ENCODE measurements around the gene DHRSX.
"Not testable (repeated sequence)": the region's sequence is repeated elsewhere in the genome, so short reads cannot be mapped to it uniquely, and the experiment has no call there.

The DHRSX gene

GRCh38 chrX:2423899-2424298, 76.9 kb downstream of the DHRSX start:
- no peak for DNase-seq

- no peak for DNase-seq
These were observed 77.5 kb downstream of the DHRSX start for GRCh38 chrX:2423282-2423681.

- not testable (repeated sequence) for DNase-seq
These were observed 81.4 kb downstream of the DHRSX start for GRCh38 chrX:2419418-2419817.

GRCh38 chrX:2418000-2418399, 82.8 kb downstream of the DHRSX start:
- DNase-seq = no peak

GRCh38 chrX:2416851-2417604, 83.7 kb downstream of the DHRSX start:
- DNase-seq = no peak

- DNase-seq = no peak
These were observed 86.4 kb downstream of the DHRSX start for GRCh38 chrX:2414384-2414783.

- DNase-seq = no peak
These were observed 86.8 kb downstream of the DHRSX start for GRCh38 chrX:2413969-2414368.

GRCh38 chrX:2412131-2412530, 88.6 kb downstream of the DHRSX start:
- DNase-seq = no peak

GRCh38 chrX:2410279-2411020, 90.3 kb downstream of the DHRSX start:
- DNase-seq = no peak

- no peak for DNase-seq
These were observed 91.0 kb downstream of the DHRSX start for GRCh38 chrX:2409796-2410195.

GRCh38 chrX:2408856-2409255, 91.9 kb downstream of the DHRSX start:
- no peak for DNase-seq

- DNase-seq = no peak
These were observed 93.8 kb downstream of the DHRSX start for GRCh38 chrX:2406891-2407518.

- DNase-seq = no peak
These were observed 96.0 kb downstream of the DHRSX start for GRCh38 chrX:2404776-2405175.

- DNase-seq = no peak
These were observed 98.5 kb downstream of the DHRSX start for GRCh38 chrX:2402361-2402690.

- no peak for DNase-seq
These were observed 99.0 kb downstream of the DHRSX start for GRCh38 chrX:2401590-2402360.

GRCh38 chrX:2401201-2401589, 99.6 kb downstream of the DHRSX start:
- DNase-seq = no peak

- no peak for DNase-seq
These were observed 102.6 kb downstream of the DHRSX start for GRCh38 chrX:2398064-2398656.

GRCh38 chrX:2397229-2398063, 103.3 kb downstream of the DHRSX start:
- no peak for DNase-seq

- DNase-seq = no peak
These were observed 105.3 kb downstream of the DHRSX start for GRCh38 chrX:2395261-2395992.

GRCh38 chrX:2391869-2392606, 108.7 kb downstream of the DHRSX start:
- DNase-seq = no peak

- no peak for DNase-seq
These were observed 110.0 kb downstream of the DHRSX start for GRCh38 chrX:2390754-2391153.

Measured in T1000 (cell line).